IMR-90 (cell line): ENCODE data around the gene FPR3. TPM values are rescaled to one million over a fixed set of nuclear protein-coding genes. Genes with fewer than 3 reads are reported as not detected.

Experiments used
- ATAC-seq: fragments of 200-7000 bp; cut with Tn5 transposase; 2 replicates; pipeline ENCODE4 v1.9.1; 2020; ENCODE audit warnings: low read depth, mild to moderate bottlenecking, moderate library complexity
- BruUV-seq: library from RNA; stranded (reverse); fragments of 400-500 nt; replicated peaks from 2 replicates; lab custom pipeline; 2021; lab: Mats Ljungman, UMichigan
- CTCF ChIA-PET: fragments of 300-600 bp; formaldehyde crosslinking; extraction: SDS; loops from one replicate; lab custom pipeline; 2021; ENCODE audit warnings: antibody characterized with exemption; lab: Yijun Ruan, JAX
- POLR2A ChIA-PET: fragments of 300-600 bp; sonication (Branson Sonifier 250); formaldehyde crosslinking; loops from one replicate; lab custom pipeline; 2022; ENCODE audit warnings: antibody characterized with exemption; ENCODE audit not compliant: unreplicated experiment; lab: Charles Lee
- DNase-seq: peaks from one replicate; pipeline ENCODE4 v3.0.0; 2013
- H2AFZ ChIP-seq: replicated peaks from 2 replicates; pipeline ENCODE3; 2013; ENCODE audit warnings: low read length, mild to moderate bottlenecking; ENCODE audit not compliant: poor library complexity
- H2AK5ac ChIP-seq: 2 replicates; pipeline ENCODE4 v1.6.1; 2013; ENCODE audit warnings: low read depth, low read length, inconsistent platforms
- H2AK9ac ChIP-seq: replicated peaks from 2 replicates; pipeline ENCODE3; 2013; ENCODE audit warnings: mild to moderate bottlenecking, low read depth, low read length, moderate library complexity; ENCODE audit not compliant: poor library complexity
- H2BK120ac ChIP-seq: 2 replicates; pipeline ENCODE4 v1.6.1; 2013; ENCODE audit warnings: low read depth, low read length, inconsistent platforms
- H2BK15ac ChIP-seq: 3 replicates; pipeline ENCODE4 v1.6.1; 2013; ENCODE audit warnings: low read depth, low read length, inconsistent platforms
- H2BK20ac ChIP-seq: 2 replicates; pipeline ENCODE4 v1.6.1; 2013; ENCODE audit warnings: low read depth, mild to moderate bottlenecking, inconsistent platforms, low read length, moderate library complexity
- H2BK5ac ChIP-seq: 2 replicates; pipeline ENCODE4 v1.6.1; 2013; ENCODE audit warnings: mild to moderate bottlenecking, low read depth, low read length, inconsistent platforms; ENCODE audit not compliant: poor library complexity, severe bottlenecking
- H3K14ac ChIP-seq: replicated peaks from 2 replicates; pipeline ENCODE4 v1.6.1; 2013; ENCODE audit warnings: low read depth, low read length, inconsistent platforms
- H3K18ac ChIP-seq: 2 replicates; pipeline ENCODE4 v1.6.1; 2013; ENCODE audit warnings: low read depth, low read length, control low read depth
- H3K23ac ChIP-seq: 2 replicates; pipeline ENCODE4 v1.6.1; 2013; ENCODE audit warnings: low read depth, low read length, inconsistent platforms
- H3K27ac ChIP-seq: 2 replicates; pipeline ENCODE4 v1.5.1; 2013; ENCODE audit warnings: mild to moderate bottlenecking, control low read depth, low read length; ENCODE audit not compliant: insufficient read depth
- H3K27me3 ChIP-seq: 2 replicates; pipeline ENCODE4 v1.6.1; 2013; ENCODE audit warnings: low read length; ENCODE audit not compliant: control insufficient read depth, insufficient read depth
- H3K36me3 ChIP-seq: 2 replicates; pipeline ENCODE4 v1.6.1; 2013; ENCODE audit warnings: low read length, mixed read lengths; ENCODE audit not compliant: control insufficient read depth, insufficient read depth
- H3K4ac ChIP-seq: 2 replicates; pipeline ENCODE4 v1.6.1; 2013; ENCODE audit warnings: low read depth, low read length, inconsistent platforms
- H3K4me1 ChIP-seq: 2 replicates; pipeline ENCODE4 v1.6.1; 2013; ENCODE audit warnings: low read length, mixed read lengths; ENCODE audit not compliant: control insufficient read depth, insufficient read depth
- H3K4me2 ChIP-seq: 2 replicates; pipeline ENCODE4 v1.6.1; 2013; ENCODE audit warnings: low read depth, mild to moderate bottlenecking, control low read depth, low read length, moderate library complexity
- H3K4me3 ChIP-seq: 2 replicates; pipeline ENCODE4 v1.5.1; 2013; ENCODE audit warnings: low read depth, mild to moderate bottlenecking, control low read depth, low read length, moderate library complexity; ENCODE audit not compliant: insufficient read depth
- H3K56ac ChIP-seq: 2 replicates; pipeline ENCODE4 v1.6.1; 2013; ENCODE audit warnings: low read length, inconsistent platforms; ENCODE audit not compliant: insufficient read depth; ENCODE audit errors: extremely low read depth
- H3K79me1 ChIP-seq, 2 experiments: 2 replicates each; pipeline ENCODE4 v1.6.1; 2013; ENCODE audit warnings: low read length in 2 of 2, inconsistent platforms in 1 of 2, low read depth in 1 of 2
- H3K9ac ChIP-seq: 2 replicates; pipeline ENCODE4 v1.6.1; 2013; ENCODE audit warnings: low read depth, low read length, control low read depth
- H3K9me1 ChIP-seq: 2 replicates; pipeline ENCODE4 v1.6.1; 2013; ENCODE audit warnings: low read length, inconsistent platforms; ENCODE audit not compliant: insufficient read depth
- H3K9me3 ChIP-seq: 2 replicates; pipeline ENCODE4 v1.6.1; 2013; ENCODE audit warnings: low read length; ENCODE audit not compliant: control insufficient read depth, insufficient read depth
- H4K20me1 ChIP-seq: 2 replicates; pipeline ENCODE4 v1.6.1; 2013; ENCODE audit warnings: low read length, inconsistent platforms; ENCODE audit not compliant: insufficient read depth
- H4K5ac ChIP-seq: 2 replicates; pipeline ENCODE4 v1.6.1; 2013; ENCODE audit warnings: mild to moderate bottlenecking, low read depth, low read length, control low read depth
- H4K8ac ChIP-seq, 2 experiments: 2 replicates each; pipeline ENCODE4 v1.6.1; 2013; ENCODE audit warnings: low read depth in 2 of 2, low read length in 2 of 2, control low read depth in 1 of 2, inconsistent platforms in 1 of 2
- H4K91ac ChIP-seq: 2 replicates; pipeline ENCODE4 v1.6.1; 2013; ENCODE audit warnings: low read depth, low read length, inconsistent platforms; ENCODE audit not compliant: insufficient read depth
- BHLHE40 ChIP-seq: fragments of 150-350 bp; IDR thresholded peaks from 2 replicates; pipeline ENCODE4 v1.6.1; 2016; ENCODE audit warnings: mild to moderate bottlenecking, low read depth, low read length
- CEBPB ChIP-seq: IDR thresholded peaks from 2 replicates; pipeline ENCODE4 v1.6.1; 2012; ENCODE audit warnings: low read depth, low read length, improper control_type of control experiment
- CHD1 ChIP-seq: IDR thresholded peaks from 2 replicates; pipeline ENCODE4 v1.6.1; 2012; ENCODE audit warnings: low read depth, low read length, improper control_type of control experiment
- MAFK ChIP-seq: IDR thresholded peaks from 2 replicates; pipeline ENCODE4 v1.6.1; 2012; ENCODE audit warnings: low read depth, low read length, improper control_type of control experiment
- MAZ ChIP-seq: IDR thresholded peaks from 2 replicates; pipeline ENCODE4 v1.6.1; 2012; ENCODE audit warnings: low read depth, mild to moderate bottlenecking, low read length, improper control_type of control experiment, moderate library complexity, borderline replicate concordance
- NFE2L2 ChIP-seq: fragments of 150-350 bp; IDR thresholded peaks from 2 replicates; pipeline ENCODE4 v1.6.1; 2016; ENCODE audit warnings: low read depth, mild to moderate bottlenecking, low read length
- POLR2A ChIP-seq: IDR thresholded peaks from 2 replicates; pipeline ENCODE4 v1.6.1; 2012; ENCODE audit warnings: mild to moderate bottlenecking, low read depth, low read length
- RAD21 ChIP-seq: IDR thresholded peaks from 2 replicates; pipeline ENCODE4 v1.6.1; 2012; ENCODE audit warnings: low read length, improper control_type of control experiment
- RCOR1 ChIP-seq: IDR thresholded peaks from 2 replicates; pipeline ENCODE4 v1.6.1; 2012; ENCODE audit warnings: mild to moderate bottlenecking, low read length, improper control_type of control experiment; ENCODE audit not compliant: insufficient replicate concordance
- SMC3 ChIP-seq: fragments of 150-350 bp; IDR thresholded peaks from 2 replicates; pipeline ENCODE4 v1.6.1; 2016; ENCODE audit warnings: low read depth, mild to moderate bottlenecking, antibody characterized with exemption, low read length, moderate library complexity
- WGBS, 2 experiments: methylation state at CpG; one replicate each; pipeline versions ENCODE4 v1.1.5 to v1.1.7; 2013; ENCODE audit warnings: missing lambda C conversion rate in 2 of 2; ENCODE audit not compliant: insufficient read length in 1 of 2; ENCODE audit errors: extremely low coverage in 2 of 2; 5-methylcytosine and 5-hydroxymethylcytosine counted together
- dilution Hi-C: fragments of 300-500 bp; cut with HindIII; formaldehyde crosslinking; loops from one replicate; pipeline ENCODE4 v1.14.3; 2018; ENCODE audit warnings: low sequenced_read_pairs; ENCODE audit not compliant: unreplicated experiment
- in situ Hi-C: fragments of 300-500 bp; cut with MboI; formaldehyde crosslinking; loops from 3 replicates; pipeline ENCODE4 v1.14.3; 2019; ENCODE audit warnings: low sequenced_read_pairs, inconsistent platforms, mixed read lengths
- intact Hi-C: fragments of 100-400 bp; cut with micrococcal nuclease; formaldehyde crosslinking; loops from 2 replicates; pipeline ENCODE4 v1.10.0; 2022
- polyA plus RNA-seq, 3 experiments: library from polyadenylated mRNA; depleted of rRNA; stranded (reverse); fragments of >200 nt; gene quantifications; 2 replicates each; pipeline ENCODE4 v1.2.3, GENCODE V29; 2012; ENCODE audit warnings: low replicate concordance in 1 of 3
- total RNA-seq: library from RNA; depleted of rRNA; stranded (reverse); fragments of >200 nt; gene quantifications from 2 replicates; pipeline ENCODE4 v1.2.3, GENCODE V29; 2012
- TF ChIP-seq, protein P1 (sequence below): fragments of 150-350 bp; IDR thresholded peaks from 2 replicates; pipeline ENCODE4 v1.6.1; 2017; ENCODE audit warnings: mild to moderate bottlenecking, antibody characterized with exemption, low read length, low read depth
- TF ChIP-seq, protein P2 (sequence below): conservative IDR thresholded peaks from 2 replicates; pipeline ENCODE4 v1.5.1; 2012; ENCODE audit warnings: mild to moderate bottlenecking, low read depth, low read length, improper control_type of control experiment

Gene FPR3
- total and polyA plus RNA-seq, 2 of the 4 experiments (the other 2 are of a cell fraction), result not detected

DNA sequence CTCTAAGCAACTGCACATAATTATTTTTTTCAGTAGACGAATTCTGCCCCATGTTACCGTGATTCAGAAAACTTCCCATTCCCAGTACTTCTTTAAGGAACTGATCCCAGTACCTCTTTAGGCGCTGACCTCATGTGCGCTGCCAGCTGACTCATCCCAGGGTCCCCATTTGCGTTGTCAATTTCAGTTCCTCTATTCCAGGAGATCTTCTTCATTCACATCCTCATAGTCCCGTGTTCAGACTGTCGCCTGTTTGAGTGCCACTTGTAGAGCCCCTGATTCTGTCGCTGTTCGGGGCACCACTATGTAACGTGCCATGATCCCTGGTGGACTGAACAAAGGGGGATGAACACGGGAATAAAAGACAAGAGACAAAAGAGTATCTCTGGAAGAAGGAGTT, 16.4 kb downstream of the FPR3 start:
- Histone ChIP-seq H3K56ac (no peak overlapping the region), H3K27me3 (no peaks in the 10 kb centered on the region), H3K4me2 (no peak overlapping the region), H2AK5ac (no peak overlapping the region), H3K9ac (no peak overlapping the region), H3K18ac (no peak overlapping the region), H2BK120ac (no peak overlapping the region), H4K5ac (no peak overlapping the region), H4K20me1 (no peaks in the 10 kb centered on the region), H3K23ac (no peak overlapping the region), H2AK9ac (no peak overlapping the region), H2BK15ac (no peak overlapping the region), H3K4me3 (no peak overlapping the region), H3K9me3 (peaks cover 4% of the 10 kb centered on the region; the same call in 1 of the 2 replicates), H3K9me1 (no peaks in the 10 kb centered on the region), H3K4me1 (no peaks in the 10 kb centered on the region), H3K36me3 (no peaks in the 10 kb centered on the region), H3K14ac (no peak overlapping the region), H3K27ac (no peak overlapping the region), H4K8ac (no peak overlapping the region), H2AFZ (no peak overlapping the region), H2BK5ac (no peak overlapping the region), H3K79me1 (no peaks in the 10 kb centered on the region), H4K91ac (no peak overlapping the region), H3K4ac (no peak overlapping the region), H2BK20ac (no peak overlapping the region)
- DNase-seq (no peak), ATAC-seq (no peak)
- intact Hi-C loops, result no loop called here
- ChIA-PET POLR2A (no interaction called here), CTCF (no interaction called here)
- dilution Hi-C loops, result no loop called here
- in situ Hi-C loops, result no loop called here
- BruUV-seq, result no TSS peak
- WGBS, 2 experiments, result 75% methylated on average over 10 of the region's 11 CpGs; no CpG with 5 or more reads in 1 of the 2 experiments
- TF ChIP-seq NFE2L2 (no peak), MAZ (no peak), POLR2A (no peak), RAD21 (no peak), CEBPB (no peak), MAFK (no peak), BHLHE40 (no peak), CHD1 (no peak), RCOR1 (no peak), SMC3 (no peak)
- TF ChIP-seq, protein P1, sequence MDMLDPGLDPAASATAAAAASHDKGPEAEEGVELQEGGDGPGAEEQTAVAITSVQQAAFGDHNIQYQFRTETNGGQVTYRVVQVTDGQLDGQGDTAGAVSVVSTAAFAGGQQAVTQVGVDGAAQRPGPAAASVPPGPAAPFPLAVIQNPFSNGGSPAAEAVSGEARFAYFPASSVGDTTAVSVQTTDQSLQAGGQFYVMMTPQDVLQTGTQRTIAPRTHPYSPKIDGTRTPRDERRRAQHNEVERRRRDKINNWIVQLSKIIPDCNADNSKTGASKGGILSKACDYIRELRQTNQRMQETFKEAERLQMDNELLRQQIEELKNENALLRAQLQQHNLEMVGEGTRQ, result no peak
- TF ChIP-seq, protein P2, sequence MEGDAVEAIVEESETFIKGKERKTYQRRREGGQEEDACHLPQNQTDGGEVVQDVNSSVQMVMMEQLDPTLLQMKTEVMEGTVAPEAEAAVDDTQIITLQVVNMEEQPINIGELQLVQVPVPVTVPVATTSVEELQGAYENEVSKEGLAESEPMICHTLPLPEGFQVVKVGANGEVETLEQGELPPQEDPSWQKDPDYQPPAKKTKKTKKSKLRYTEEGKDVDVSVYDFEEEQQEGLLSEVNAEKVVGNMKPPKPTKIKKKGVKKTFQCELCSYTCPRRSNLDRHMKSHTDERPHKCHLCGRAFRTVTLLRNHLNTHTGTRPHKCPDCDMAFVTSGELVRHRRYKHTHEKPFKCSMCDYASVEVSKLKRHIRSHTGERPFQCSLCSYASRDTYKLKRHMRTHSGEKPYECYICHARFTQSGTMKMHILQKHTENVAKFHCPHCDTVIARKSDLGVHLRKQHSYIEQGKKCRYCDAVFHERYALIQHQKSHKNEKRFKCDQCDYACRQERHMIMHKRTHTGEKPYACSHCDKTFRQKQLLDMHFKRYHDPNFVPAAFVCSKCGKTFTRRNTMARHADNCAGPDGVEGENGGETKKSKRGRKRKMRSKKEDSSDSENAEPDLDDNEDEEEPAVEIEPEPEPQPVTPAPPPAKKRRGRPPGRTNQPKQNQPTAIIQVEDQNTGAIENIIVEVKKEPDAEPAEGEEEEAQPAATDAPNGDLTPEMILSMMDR, result no peak
